Gastrocnemius medialis (tissue), 4 donors: ENCODE results near the gene TSPAN10. TPM values are rescaled to one million over a fixed set of nuclear protein-coding genes. Genes with fewer than 3 reads are reported as not detected.

ENCODE experiments used
- ATAC-seq, 2 donors: fragments of 150-250 bp; one replicate each; pipeline ENCODE4 v1.9.1; 2016
- DNase-seq, 2 donors: peaks; one replicate each; pipeline ENCODE4 v3.0.0-alpha.2; 2019
- H3K27ac ChIP-seq, 4 donors: fragments of 200-600 bp; sonication (generic); 1 replicate in 1 of 4; 2 replicates in 3 of 4; pipeline ENCODE4 v1.5.1; 2016 to 2018; ENCODE audit warnings: mild to moderate bottlenecking in 2 of 4, moderate library complexity in 1 of 4
- H3K27me3 ChIP-seq, 3 donors: fragments of 200-600 bp; sonication (generic) in 2 of 3; 1 replicate in 1 of 3; 2 replicates in 2 of 3; pipeline versions ENCODE4 v1.5.1 to v1.6.0; 2016 to 2019; ENCODE audit warnings: mild to moderate bottlenecking in 1 of 3, moderate library complexity in 1 of 3
- H3K36me3 ChIP-seq, 2 donors: fragments of 200-600 bp; sonication (generic) in 1 of 2; one replicate each; pipeline ENCODE4 v1.5.1; 2017 to 2018
- H3K4me1 ChIP-seq, 2 donors: fragments of 200-600 bp; sonication (generic) in 1 of 2; one replicate each; pipeline ENCODE4 v1.5.1; 2016 to 2017; ENCODE audit warnings: mild to moderate bottlenecking in 2 of 2
- H3K4me3 ChIP-seq, 4 donors: fragments of 200-600 bp; sonication (generic) in 3 of 4; 1 replicate in 1 of 4; 2 replicates in 3 of 4; pipeline ENCODE4 v1.5.1; 2016 to 2019; ENCODE audit warnings: mild to moderate bottlenecking in 2 of 4
- H3K9me3 ChIP-seq, 3 donors: fragments of 200-600 bp; sonication (generic) in 2 of 3; 1 replicate in 1 of 3; 2 replicates in 2 of 3; pipeline ENCODE4 v1.5.1; 2016 to 2019
- POLR2A ChIP-seq, 2 donors: fragments of 450-650 bp; IDR thresholded peaks; one replicate each; pipeline ENCODE4 v1.6.1; 2017; ENCODE audit warnings: antibody characterized with exemption in 2 of 2, mild to moderate bottlenecking in 2 of 2, moderate library complexity in 2 of 2
- in situ Hi-C, 4 donors: fragments of 200-750 bp; cut with MboI; loops; one replicate each; pipeline versions ENCODE4 v1.15.0 to v1.8.0; 2017; ENCODE audit warnings: low sequenced_read_pairs in 4 of 4
- intact Hi-C: fragments of 100-400 bp; cut with DNase I; formaldehyde crosslinking; loops from one replicate; pipeline ENCODE4 v1.15.1; 2023; ENCODE audit warnings: low total_unique reads
- total RNA-seq, 4 donors: library from RNA; depleted of rRNA; stranded (reverse); fragments of >200 nt; gene quantifications; one replicate each; pipeline versions ENCODE4 v1.1.0 to v1.2.3, GENCODE V29; 2016
- TF ChIP-seq, protein P1 (sequence below), 5 experiments: fragments of 450-650 bp in 3 of 5; fragments of 200-600 bp in 2 of 5; sonication (generic) in 2 of 5; IDR thresholded peaks in 4 of 5; conservative IDR thresholded peaks in 1 of 5; 1 replicate in 4 of 5; 2 replicates in 1 of 5; pipeline ENCODE4 v1.5.1; 2016 to 2019; ENCODE audit warnings: antibody characterized with exemption in 5 of 5, mild to moderate bottlenecking in 3 of 5, moderate library complexity in 3 of 5

Gene TSPAN10
- total RNA-seq, 4 donors from 2014 or later: 0.22 to 0.26 TPM; not detected in 2

- no peak overlapping the region for H3K27ac ChIP-seq
- no peak overlapping the region for H3K4me3 ChIP-seq
- ATAC-seq: no peak
- DNase-seq: no peak
- no peaks in the 10 kb centered on the region for H3K9me3 ChIP-seq
- intact Hi-C loops (loop anchor here (5.0 kb wide), 2 partner anchors 43 to 348 kb away; no protein-coding TSS in a partner anchor), in situ Hi-C loops (loop anchor here in 1 of 4 donors (25.0 kb wide), 1 partner anchor 338 kb away; no protein-coding TSS in a partner anchor)
- H3K27me3 ChIP-seq: no peaks in the 10 kb centered on the region
- TF ChIP-seq POLR2A (IDR thresholded peaks at IDR 0.05): no peak
- TF ChIP-seq, protein P1, sequence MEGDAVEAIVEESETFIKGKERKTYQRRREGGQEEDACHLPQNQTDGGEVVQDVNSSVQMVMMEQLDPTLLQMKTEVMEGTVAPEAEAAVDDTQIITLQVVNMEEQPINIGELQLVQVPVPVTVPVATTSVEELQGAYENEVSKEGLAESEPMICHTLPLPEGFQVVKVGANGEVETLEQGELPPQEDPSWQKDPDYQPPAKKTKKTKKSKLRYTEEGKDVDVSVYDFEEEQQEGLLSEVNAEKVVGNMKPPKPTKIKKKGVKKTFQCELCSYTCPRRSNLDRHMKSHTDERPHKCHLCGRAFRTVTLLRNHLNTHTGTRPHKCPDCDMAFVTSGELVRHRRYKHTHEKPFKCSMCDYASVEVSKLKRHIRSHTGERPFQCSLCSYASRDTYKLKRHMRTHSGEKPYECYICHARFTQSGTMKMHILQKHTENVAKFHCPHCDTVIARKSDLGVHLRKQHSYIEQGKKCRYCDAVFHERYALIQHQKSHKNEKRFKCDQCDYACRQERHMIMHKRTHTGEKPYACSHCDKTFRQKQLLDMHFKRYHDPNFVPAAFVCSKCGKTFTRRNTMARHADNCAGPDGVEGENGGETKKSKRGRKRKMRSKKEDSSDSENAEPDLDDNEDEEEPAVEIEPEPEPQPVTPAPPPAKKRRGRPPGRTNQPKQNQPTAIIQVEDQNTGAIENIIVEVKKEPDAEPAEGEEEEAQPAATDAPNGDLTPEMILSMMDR (IDR thresholded peaks at IDR 0.05 in 4 of 5, conservative IDR thresholded peaks at IDR 0.05 in 1 of 5): no peak
- no peaks in the 10 kb centered on the region for H3K4me1 ChIP-seq
- H3K36me3 ChIP-seq: peaks cover 3 to 89% of the 10 kb centered on the region in 2 donors
Measured at GRCh38 chr17:81599719-81600486, 37.1 kb upstream of the TSPAN10 start.

DNA sequence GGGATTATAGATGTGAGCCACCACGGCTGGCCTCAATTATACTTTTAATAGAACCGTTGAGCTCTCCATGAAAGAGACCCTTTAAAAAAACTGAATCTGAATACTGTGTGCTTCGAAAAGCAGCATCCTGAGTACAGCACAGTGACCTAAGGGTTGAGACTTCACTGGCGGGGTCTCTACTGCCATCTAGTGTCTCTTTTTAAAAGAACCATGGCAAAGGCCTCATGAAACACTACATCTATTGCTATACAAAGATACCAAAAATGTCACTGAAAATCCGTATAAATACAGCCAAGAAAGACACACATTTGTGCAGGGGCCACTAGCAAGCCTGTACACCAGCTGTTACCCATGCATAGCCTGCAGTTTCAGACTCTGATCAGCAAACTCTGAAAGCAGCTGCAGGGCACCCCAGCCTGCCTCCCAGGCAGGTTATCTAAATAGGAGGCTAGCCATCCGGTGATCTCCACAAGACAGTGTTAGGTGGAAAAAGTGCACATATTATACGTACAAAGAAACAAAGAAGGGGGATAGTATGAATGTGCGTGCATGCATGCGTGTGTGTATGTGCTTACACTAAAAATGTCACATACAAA lies 35.4 kb upstream of the TSPAN10 start:
- Histone ChIP-seq H3K4me1 (no peaks in the 10 kb centered on the region), H3K36me3 (peaks cover 3 to 90% of the 10 kb centered on the region in 2 donors), H3K4me3 (no peak overlapping the region), H3K9me3 (no peaks in the 10 kb centered on the region), H3K27ac (no peak overlapping the region), H3K27me3 (no peaks in the 10 kb centered on the region)
- no peak for DNase-seq
- ATAC-seq: peak; percentile 61 to 85
- intact Hi-C loops: loop anchor here (5.0 kb wide), 2 partner anchors 44 to 349 kb away; no protein-coding TSS in a partner anchor
- in situ Hi-C loops: loop anchor here in 1 of 4 donors (25.0 kb wide), 1 partner anchor 339 kb away; no protein-coding TSS in a partner anchor
- TF ChIP-seq, protein P1 (IDR thresholded peaks at IDR 0.05 in 4 of 5, conservative IDR thresholded peaks at IDR 0.05 in 1 of 5): peak; percentile 34 to 81 (median 66)
- TF ChIP-seq POLR2A (IDR thresholded peaks at IDR 0.05): no peak

- Histone ChIP-seq H3K27me3 (no peaks in the 10 kb centered on the region), H3K36me3 (peaks cover 0 to 95% of the 10 kb centered on the region in 2 donors), H3K4me3 (no peak overlapping the region), H3K4me1 (no peaks in the 10 kb centered on the region), H3K27ac (no peak overlapping the region), H3K9me3 (no peaks in the 10 kb centered on the region)
- DNase-seq (no peak), ATAC-seq (no peak)
- TF ChIP-seq, protein P1 (IDR thresholded peaks at IDR 0.05 in 4 of 5, conservative IDR thresholded peaks at IDR 0.05 in 1 of 5): no peak
- no peak for TF ChIP-seq POLR2A (IDR thresholded peaks at IDR 0.05)
- intact Hi-C loops: loop anchor here (5.0 kb wide), 2 partner anchors 47 to 352 kb away; no protein-coding TSS in a partner anchor
- in situ Hi-C loops: loop anchor here in 1 of 4 donors (25.0 kb wide), 1 partner anchor 342 kb away; no protein-coding TSS in a partner anchor
Measured at GRCh38 chr17:81603846-81604610, 33.0 kb upstream of the TSPAN10 start.

DNA sequence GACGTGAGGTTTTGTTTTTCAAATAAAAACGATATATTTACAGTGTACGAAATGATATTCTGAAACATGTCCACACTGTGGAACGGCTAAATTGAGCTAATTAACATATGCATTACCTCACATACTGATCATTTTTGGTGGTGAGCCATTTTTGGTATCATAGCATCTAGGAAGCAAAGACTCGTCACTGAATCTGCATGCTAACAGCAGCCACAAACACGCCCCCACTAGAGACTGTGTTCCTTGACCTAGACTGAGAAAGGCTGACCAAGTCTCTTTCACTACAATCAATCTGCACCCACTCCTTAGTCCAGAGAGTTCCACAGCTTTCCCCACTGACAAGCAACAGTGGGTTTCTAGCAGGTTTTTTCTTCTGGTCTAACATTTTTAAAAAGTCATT lies 29.6 kb upstream of the TSPAN10 start:
- Histone ChIP-seq H3K36me3 (peaks cover 0 to 91% of the 10 kb centered on the region in 2 donors), H3K27ac (no peak overlapping the region), H3K4me1 (no peaks in the 10 kb centered on the region), H3K27me3 (no peaks in the 10 kb centered on the region), H3K9me3 (no peaks in the 10 kb centered on the region), H3K4me3 (no peak overlapping the region)
- ATAC-seq: no peak
- no peak for DNase-seq
- in situ Hi-C loops (loop anchor here in 1 of 4 donors (25.0 kb wide), 1 partner anchor 345 kb away; no protein-coding TSS in a partner anchor), intact Hi-C loops (no loop called here)
- TF ChIP-seq POLR2A (IDR thresholded peaks at IDR 0.05): no peak
- TF ChIP-seq, protein P1 (IDR thresholded peaks at IDR 0.05 in 4 of 5, conservative IDR thresholded peaks at IDR 0.05 in 1 of 5): no peak
